GM12874 (cell line): ENCODE results near the gene PLEKHA7.

ENCODE experiments used
- TF ChIP-seq, protein P1 (sequence below): IDR thresholded peaks from 2 replicates; pipeline ENCODE4 v1.5.1; 2011; ENCODE audit warnings: low read depth, mild to moderate bottlenecking, control low read depth, low read length, moderate library complexity; ENCODE audit not compliant: insufficient read depth

PLEKHA7 gene

DNA sequence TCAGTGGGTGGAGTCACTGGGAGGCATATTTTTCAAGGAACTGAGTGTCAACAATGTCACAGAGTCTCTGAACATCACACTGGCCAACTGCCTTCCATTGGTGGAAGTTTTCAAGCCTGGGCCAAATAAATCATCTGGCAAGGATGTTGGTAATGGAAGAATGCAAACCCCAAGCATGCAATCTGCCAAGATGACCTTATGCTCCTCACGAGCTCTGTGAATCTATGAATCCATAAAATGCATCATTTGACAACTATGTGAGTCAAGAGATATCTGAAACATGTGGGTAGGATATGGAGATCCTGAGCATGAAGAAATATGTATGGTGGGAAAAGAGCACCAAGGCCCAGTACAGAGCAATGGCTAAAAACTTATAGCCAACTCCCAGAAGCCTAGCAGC is 122.2 kb downstream of the PLEKHA7 start:
- TF ChIP-seq, protein P1, sequence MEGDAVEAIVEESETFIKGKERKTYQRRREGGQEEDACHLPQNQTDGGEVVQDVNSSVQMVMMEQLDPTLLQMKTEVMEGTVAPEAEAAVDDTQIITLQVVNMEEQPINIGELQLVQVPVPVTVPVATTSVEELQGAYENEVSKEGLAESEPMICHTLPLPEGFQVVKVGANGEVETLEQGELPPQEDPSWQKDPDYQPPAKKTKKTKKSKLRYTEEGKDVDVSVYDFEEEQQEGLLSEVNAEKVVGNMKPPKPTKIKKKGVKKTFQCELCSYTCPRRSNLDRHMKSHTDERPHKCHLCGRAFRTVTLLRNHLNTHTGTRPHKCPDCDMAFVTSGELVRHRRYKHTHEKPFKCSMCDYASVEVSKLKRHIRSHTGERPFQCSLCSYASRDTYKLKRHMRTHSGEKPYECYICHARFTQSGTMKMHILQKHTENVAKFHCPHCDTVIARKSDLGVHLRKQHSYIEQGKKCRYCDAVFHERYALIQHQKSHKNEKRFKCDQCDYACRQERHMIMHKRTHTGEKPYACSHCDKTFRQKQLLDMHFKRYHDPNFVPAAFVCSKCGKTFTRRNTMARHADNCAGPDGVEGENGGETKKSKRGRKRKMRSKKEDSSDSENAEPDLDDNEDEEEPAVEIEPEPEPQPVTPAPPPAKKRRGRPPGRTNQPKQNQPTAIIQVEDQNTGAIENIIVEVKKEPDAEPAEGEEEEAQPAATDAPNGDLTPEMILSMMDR: no peak

GRCh38 chr11:16891165-16891564 is 123.0 kb downstream of the PLEKHA7 start:
- TF ChIP-seq, protein P1: no peak

- TF ChIP-seq, protein P1: no peak
Measured at GRCh38 chr11:16890442-16890841, 123.8 kb downstream of the PLEKHA7 start.

DNA sequence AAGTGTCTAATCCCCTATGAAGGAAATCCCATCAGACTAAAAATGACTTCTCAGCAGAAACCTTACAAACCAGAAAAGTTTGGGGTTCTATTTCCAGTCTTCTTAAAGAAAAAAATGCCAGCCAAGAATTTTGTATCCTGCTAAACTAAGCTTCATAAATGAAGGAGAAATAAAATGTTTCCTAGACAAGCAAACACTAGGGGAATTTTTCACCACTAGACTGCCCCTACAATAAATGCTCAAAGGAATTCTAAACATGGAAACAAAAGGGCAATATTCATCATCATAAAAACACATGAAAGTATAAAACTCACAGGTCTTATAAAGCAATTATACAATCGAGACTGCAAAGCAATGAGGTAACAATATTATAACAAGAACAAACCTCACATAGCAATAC is 124.3 kb downstream of the PLEKHA7 start:
- TF ChIP-seq, protein P1: no peak

GRCh38 chr11:16883174-16883573 is 131.0 kb downstream of the PLEKHA7 start:
- TF ChIP-seq, protein P1: no peak

- TF ChIP-seq, protein P1: no peak
Measured at GRCh38 chr11:16881766-16882165, 132.4 kb downstream of the PLEKHA7 start.

- TF ChIP-seq, protein P1: 0 out of 2 replicates have a peak, but pooled peaks have one; percentile 1
Measured at GRCh38 chr11:16881074-16881709, 133.0 kb downstream of the PLEKHA7 start.
